IPS-18c (cell line): ENCODE measurements around the gene ZSCAN5A.
"Not testable (repeated sequence)": the region's sequence is repeated elsewhere in the genome, so short reads cannot be mapped to it uniquely, and the experiment has no call there.

Experiments used
- H3K4me3 ChIP-seq: 2 replicates; pipeline ENCODE4 v1.7.0; 2013; ENCODE audit warnings: low read depth, mild to moderate bottlenecking, low read length, moderate library complexity; ENCODE audit not compliant: insufficient read depth
- H3K9me3 ChIP-seq: one replicate; pipeline ENCODE4 v1.6.1; 2013; ENCODE audit warnings: mild to moderate bottlenecking, low read length, moderate library complexity; ENCODE audit not compliant: control insufficient read depth, insufficient read depth

Gene ZSCAN5A

GRCh38 chr19:56252699-56253422 is 61.8 kb downstream of the ZSCAN5A start:
- peaks cover 4% of the 10 kb centered on the region for H3K9me3 ChIP-seq
- no peak overlapping the region for H3K4me3 ChIP-seq

- not testable (repeated sequence) for H3K9me3 ChIP-seq, H3K4me3 ChIP-seq
Observed at GRCh38 chr19:56248736-56249338, 65.8 kb downstream of the ZSCAN5A start.

DNA sequence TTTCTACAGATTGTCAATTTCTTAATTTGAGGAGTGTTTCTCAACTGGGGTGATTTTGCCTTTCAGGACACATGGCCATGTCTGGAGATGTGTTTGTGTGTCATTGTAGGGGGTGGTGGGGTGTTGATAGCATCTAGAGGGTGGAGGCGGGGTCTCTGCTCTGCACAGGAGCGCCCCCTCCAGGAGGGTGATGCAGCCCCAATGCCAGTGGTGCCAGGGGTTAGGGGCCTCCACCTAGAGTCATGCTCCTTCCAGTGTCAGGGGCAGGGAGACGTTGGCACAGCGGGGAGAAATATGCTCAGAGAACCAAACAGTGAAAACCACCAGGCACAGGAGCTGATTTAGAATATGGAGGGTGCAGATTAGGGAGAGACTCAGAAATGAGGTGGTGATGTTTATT is 68.9 kb downstream of the ZSCAN5A start:
- not testable (repeated sequence) for H3K9me3 ChIP-seq, H3K4me3 ChIP-seq

GRCh38 chr19:56245121-56245740 is 69.4 kb downstream of the ZSCAN5A start:
- no peaks in the 10 kb centered on the region for H3K9me3 ChIP-seq
- H3K4me3 ChIP-seq: no peak overlapping the region

GRCh38 chr19:56223481-56223880 is 91.2 kb downstream of the ZSCAN5A start:
- Histone ChIP-seq H3K9me3 (no peaks in the 10 kb centered on the region), H3K4me3 (no peak overlapping the region)

DNA sequence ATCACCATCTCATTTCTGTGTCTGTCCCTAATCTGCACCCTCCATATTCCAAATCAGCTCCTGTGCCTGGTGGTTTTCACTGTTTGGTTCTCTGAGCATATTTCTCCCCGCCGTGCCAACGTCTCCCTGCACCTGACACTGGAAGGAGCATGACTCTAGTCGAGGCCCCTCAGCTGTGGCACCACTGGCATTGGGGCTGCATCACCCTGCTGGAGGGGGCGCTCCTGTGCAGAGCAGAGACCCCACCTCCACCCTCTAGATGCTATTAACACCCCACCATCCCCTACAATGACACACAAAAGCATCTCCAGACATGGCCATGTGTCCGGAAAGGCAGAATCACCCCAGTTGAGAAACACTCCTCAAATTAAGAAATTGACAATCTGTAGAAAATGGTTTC is 91.7 kb downstream of the ZSCAN5A start:
- no peaks in the 10 kb centered on the region for H3K9me3 ChIP-seq
- H3K4me3 ChIP-seq: no peak overlapping the region

- no peak overlapping the region for H3K4me3 ChIP-seq
- H3K9me3 ChIP-seq: no peaks in the 10 kb centered on the region
Observed at GRCh38 chr19:56221851-56222250, 92.8 kb downstream of the ZSCAN5A start.

DNA sequence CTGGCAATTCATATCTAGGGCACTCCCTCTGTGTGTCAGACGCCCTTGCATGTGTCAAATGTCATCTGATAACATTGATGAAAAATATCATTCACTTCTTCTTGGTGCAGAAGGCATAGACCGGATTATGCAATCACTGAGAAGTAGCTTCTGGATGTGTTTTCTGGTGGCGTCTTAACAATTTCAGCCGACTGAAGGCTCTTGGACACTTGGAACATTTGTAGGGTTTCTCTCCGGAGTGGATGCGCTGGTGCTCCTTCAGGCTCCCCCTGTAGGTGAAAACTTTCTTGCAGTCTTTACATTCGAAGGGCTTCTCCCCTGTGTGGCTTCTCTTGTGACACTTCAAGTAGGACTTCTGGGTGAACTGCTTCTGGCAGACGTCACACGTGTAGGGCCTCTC is 93.2 kb downstream of the ZSCAN5A start:
- H3K4me3 ChIP-seq, H3K9me3 ChIP-seq: not testable (repeated sequence)

DNA sequence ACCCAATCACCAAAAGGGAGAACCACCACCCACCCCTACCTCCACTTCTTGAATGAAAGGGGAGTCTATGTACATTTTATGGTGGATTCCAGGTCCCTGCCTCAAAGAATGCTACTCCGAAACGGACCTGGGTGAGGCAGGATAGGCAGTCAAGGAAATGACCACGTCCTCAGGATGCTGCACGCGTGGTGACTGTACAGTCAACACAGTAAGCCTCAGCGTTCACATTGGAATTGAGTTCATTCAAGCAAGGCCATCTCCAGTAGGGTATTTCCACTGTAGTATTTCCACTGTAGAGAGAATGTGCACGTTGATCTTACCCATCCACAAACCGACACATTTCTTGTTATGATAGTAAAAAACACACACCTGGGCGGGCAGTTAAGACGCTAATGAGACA is 95.7 kb downstream of the ZSCAN5A start:
- Histone ChIP-seq H3K9me3 (no peaks in the 10 kb centered on the region), H3K4me3 (no peak overlapping the region)

- Histone ChIP-seq H3K9me3 (no peaks in the 10 kb centered on the region), H3K4me3 (peak overlapping the region; percentile 9; the same call in 1 of the 2 replicates)
Observed at GRCh38 chr19:56217039-56217949, 97.3 kb downstream of the ZSCAN5A start.

DNA sequence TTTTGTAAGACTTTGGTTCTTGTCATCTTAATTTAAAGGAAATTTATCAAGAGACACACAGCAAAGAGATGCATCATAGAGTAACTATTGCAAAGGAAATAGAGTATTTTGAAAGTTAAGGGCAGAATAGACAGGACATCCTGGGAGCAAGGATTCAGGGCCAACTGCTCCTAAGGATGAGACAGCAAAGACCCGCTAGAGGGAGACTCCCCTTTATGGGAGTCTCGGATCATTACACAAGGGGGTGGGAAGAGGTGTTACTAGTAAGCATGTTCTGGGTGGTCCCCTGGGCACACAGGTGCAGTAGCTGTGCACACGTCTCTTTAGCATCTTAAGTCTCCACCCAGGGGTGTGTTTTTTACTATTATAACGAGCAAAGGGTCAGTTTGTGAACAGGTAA is 102.9 kb downstream of the ZSCAN5A start:
- H3K9me3 ChIP-seq: no peaks in the 10 kb centered on the region
- no peak overlapping the region for H3K4me3 ChIP-seq

DNA sequence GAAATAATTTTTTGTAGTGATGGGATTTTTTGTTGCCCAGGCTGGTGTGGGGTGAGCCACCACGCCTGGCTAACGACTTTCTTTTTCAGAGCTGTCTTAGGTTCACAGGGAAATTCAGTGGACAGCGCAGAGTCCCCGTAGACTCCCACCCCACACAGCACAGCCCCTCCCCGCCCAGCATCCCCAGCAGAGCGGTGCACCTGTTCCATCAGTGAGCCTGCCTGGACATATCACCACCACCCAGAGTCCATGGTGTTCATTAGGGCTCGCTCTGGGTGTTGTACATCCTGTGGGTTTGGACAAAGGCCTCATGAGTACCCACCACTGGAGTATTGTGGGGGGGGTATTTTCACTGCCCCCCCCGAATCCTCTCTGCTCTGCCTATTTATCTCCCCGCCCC is 104.6 kb downstream of the ZSCAN5A start:
- H3K9me3 ChIP-seq, H3K4me3 ChIP-seq: not testable (repeated sequence)

GRCh38 chr19:56209091-56209490 is 105.5 kb downstream of the ZSCAN5A start:
- Histone ChIP-seq H3K9me3 (no peaks in the 10 kb centered on the region), H3K4me3 (no peak overlapping the region)

- H3K4me3 ChIP-seq, H3K9me3 ChIP-seq: not testable (repeated sequence)
Observed at GRCh38 chr19:56207581-56207980, 107.1 kb downstream of the ZSCAN5A start.

DNA sequence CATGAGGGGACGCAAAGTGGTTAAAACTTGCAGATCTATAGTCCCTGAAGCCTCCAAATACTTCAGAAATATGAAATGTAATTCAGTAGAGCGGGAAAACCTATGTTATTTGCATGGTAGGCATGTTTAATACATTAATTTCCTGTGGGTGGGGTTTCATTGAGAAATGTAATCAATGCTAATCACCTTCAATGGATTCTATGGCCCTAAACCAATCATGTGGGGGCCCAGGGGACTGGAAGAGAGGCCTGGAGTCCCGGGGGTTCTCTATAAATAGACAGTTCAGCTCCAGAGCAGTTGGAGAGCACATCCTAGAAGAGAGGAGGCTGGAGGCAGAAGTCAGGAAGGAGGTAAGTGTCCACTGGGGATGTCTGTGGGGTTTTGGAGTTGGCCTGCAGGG is 112.7 kb downstream of the ZSCAN5A start, which contains the start of gene ZSCAN5C:
Gene ZSCAN5C, plus strand, starts transcription at position 301 of the 400 bp plus-strand sequence. CDS start 3,641 bp downstream, outside the sequence.
- no peak within 1 kb of the TSS for H3K4me3 ChIP-seq
- no peaks in the 10 kb centered on the region for H3K9me3 ChIP-seq

DNA sequence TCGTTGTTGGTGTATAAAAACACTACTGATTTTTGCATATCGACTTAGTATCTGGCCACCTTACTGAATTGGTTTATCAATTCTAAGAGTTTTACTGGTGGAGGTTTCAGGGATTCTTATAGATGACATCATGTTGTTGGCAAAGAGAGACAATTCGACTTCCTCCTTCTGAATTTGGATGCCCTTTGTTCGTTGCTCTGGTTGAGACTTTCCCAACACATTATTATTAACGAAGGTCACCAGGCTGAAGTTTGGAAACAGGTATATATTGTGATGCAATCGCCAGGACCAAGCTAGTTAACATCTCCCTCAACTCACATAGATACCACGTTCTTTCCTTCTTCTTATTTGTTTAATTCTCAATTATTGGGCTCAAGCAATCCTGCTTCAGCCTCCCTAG is 115.0 kb downstream of the ZSCAN5A start:
- Histone ChIP-seq H3K9me3 (no peaks in the 10 kb centered on the region), H3K4me3 (no peak overlapping the region)

DNA sequence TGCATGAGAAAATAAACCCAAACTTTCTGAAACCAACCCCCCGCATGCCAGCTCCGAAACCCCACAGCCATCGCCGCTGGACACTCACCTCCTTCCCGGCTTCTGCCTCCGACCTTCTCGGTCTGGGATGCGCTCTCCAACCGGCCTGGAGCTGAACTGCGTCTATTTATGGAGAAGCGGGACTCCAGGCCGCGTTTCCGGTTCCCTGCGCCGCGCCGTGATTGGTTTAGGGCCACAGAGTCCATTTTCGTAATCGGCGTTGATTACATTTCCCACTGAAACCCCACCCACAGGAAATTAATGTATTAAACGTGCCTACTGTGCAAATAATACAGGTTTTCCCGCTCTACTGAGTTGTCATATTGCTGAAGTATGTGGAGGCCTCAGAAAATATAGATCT is 117.0 kb downstream of the ZSCAN5A start, which contains the start of gene ZSCAN5B:
Gene ZSCAN5B, minus strand, starts transcription at position 138 of the 400 bp plus-strand sequence. CDS start 4,731 bp downstream, outside the sequence.
- H3K4me3 ChIP-seq, H3K9me3 ChIP-seq: not testable (repeated sequence)
